Measurements from ENCODE around the gene TSPAN17. TPM values are rescaled to one million over a fixed set of nuclear protein-coding genes. Genes with fewer than 3 reads are reported as not detected.
A peak's percentile ranks its signal among the peaks of the same experiment; 100 is the strongest.

TSPAN17 gene
- polyA plus RNA-seq, 4 donors: 20.7 to 35.2 (median 24.2) TPM

- DNase-seq (no peak), FAIRE-seq (no peak)
- H3K27ac ChIP-seq (ENCODE audit: low read depth in 1 of 3, low read length in 2 of 3): no peak overlapping the region
- H3K9me3 ChIP-seq (ENCODE audit: control insufficient read depth in 2 of 2, insufficient read depth in 1 of 2, low read depth in 1 of 2, low read length in 1 of 2): no peaks in the 10 kb centered on the region
- whole genome bisulfite sequencing, 3 donors: 76 to 85% (median 80%) methylated on average over 4 of the region's 4 CpGs
- H3K4me1 ChIP-seq (ENCODE audit: control insufficient read depth in 3 of 3, insufficient read depth in 2 of 3, low read depth in 1 of 3, low read length in 2 of 3): no peaks in the 10 kb centered on the region
- H3K36me3 ChIP-seq (ENCODE audit: control insufficient read depth in 3 of 3, insufficient read depth in 2 of 3, low read depth in 1 of 3, low read length in 3 of 3): no peaks in the 10 kb centered on the region
- peaks cover 0 to 22% (median 0%) of the 10 kb centered on the region in 3 donors for H3K27me3 ChIP-seq (ENCODE audit: control insufficient read depth in 3 of 3, insufficient read depth in 3 of 3, low read length in 3 of 3)
- no peak overlapping the region for H3K4me3 ChIP-seq (ENCODE audit: low read depth in 1 of 3, low read length in 3 of 3)
Observed at GRCh38 chr5:176640616-176641015, 6.7 kb upstream of the TSPAN17 start.

- 53 to 63% (median 62%) methylated on average over 12 to 15 of the region's 15 CpGs for WGBS, 3 donors
- Histone ChIP-seq H3K36me3 (ENCODE audit: control insufficient read depth in 3 of 3, insufficient read depth in 2 of 3, low read depth in 1 of 3, low read length in 3 of 3) (no peaks in the 10 kb centered on the region), H3K27me3 (ENCODE audit: control insufficient read depth in 3 of 3, insufficient read depth in 3 of 3, low read length in 3 of 3) (peaks cover 0 to 6% (median 0%) of the 10 kb centered on the region in 3 donors), H3K4me3 (ENCODE audit: low read depth in 1 of 3, low read length in 3 of 3) (no peak overlapping the region), H3K4me1 (ENCODE audit: control insufficient read depth in 3 of 3, insufficient read depth in 2 of 3, low read depth in 1 of 3, low read length in 2 of 3) (peaks cover 0 to 5% (median under 1%) of the 10 kb centered on the region in 3 donors), H3K27ac (ENCODE audit: low read depth in 1 of 3, low read length in 2 of 3) (no peak overlapping the region), H3K9me3 (ENCODE audit: control insufficient read depth in 2 of 2, insufficient read depth in 1 of 2, low read depth in 1 of 2, low read length in 1 of 2) (no peaks in the 10 kb centered on the region)
- DNase-seq (no peak), FAIRE-seq (no peak)
Observed at GRCh38 chr5:176642675-176643490, 4.4 kb upstream of the TSPAN17 start.

GRCh38 chr5:176643491-176644219, 3.6 kb upstream of the TSPAN17 start:
- DNase-seq: no peak
- 80 to 85% (median 80%) methylated on average over 11 of the region's 11 CpGs for WGBS, 3 donors
- no peak for FAIRE-seq

GRCh38 chr5:176644294-176644693, 3.0 kb upstream of the TSPAN17 start:
- 71 to 89% (median 82%) methylated on average over 9 of the region's 9 CpGs for WGBS, 3 donors
- FAIRE-seq: no peak
- Histone ChIP-seq H3K4me3 (ENCODE audit: low read depth in 1 of 3, low read length in 3 of 3) (no peak overlapping the region), H3K36me3 (ENCODE audit: control insufficient read depth in 3 of 3, insufficient read depth in 2 of 3, low read depth in 1 of 3, low read length in 3 of 3) (no peaks in the 10 kb centered on the region), H3K27ac (ENCODE audit: low read depth in 1 of 3, low read length in 2 of 3) (no peak overlapping the region), H3K9me3 (ENCODE audit: control insufficient read depth in 2 of 2, insufficient read depth in 1 of 2, low read depth in 1 of 2, low read length in 1 of 2) (no peaks in the 10 kb centered on the region), H3K4me1 (ENCODE audit: control insufficient read depth in 3 of 3, insufficient read depth in 2 of 3, low read depth in 1 of 3, low read length in 2 of 3) (peaks cover 0 to 9% (median 3%) of the 10 kb centered on the region in 3 donors), H3K27me3 (ENCODE audit: control insufficient read depth in 3 of 3, insufficient read depth in 3 of 3, low read length in 3 of 3) (peaks cover 0 to 3% (median 0%) of the 10 kb centered on the region in 3 donors)
- DNase-seq: no peak

More at GRCh38 chr5:176643491-176644219, 3.6 kb upstream of the TSPAN17 start:
- Histone ChIP-seq H3K27ac (ENCODE audit: low read depth in 1 of 3, low read length in 2 of 3) (no peak overlapping the region), H3K27me3 (ENCODE audit: control insufficient read depth in 3 of 3, insufficient read depth in 3 of 3, low read length in 3 of 3) (peaks cover 0 to 3% (median 0%) of the 10 kb centered on the region in 3 donors), H3K4me3 (ENCODE audit: low read depth in 1 of 3, low read length in 3 of 3) (no peak overlapping the region), H3K4me1 (ENCODE audit: control insufficient read depth in 3 of 3, insufficient read depth in 2 of 3, low read depth in 1 of 3, low read length in 2 of 3) (peaks cover 0 to 9% (median 3%) of the 10 kb centered on the region in 3 donors), H3K9me3 (ENCODE audit: control insufficient read depth in 2 of 2, insufficient read depth in 1 of 2, low read depth in 1 of 2, low read length in 1 of 2) (no peaks in the 10 kb centered on the region), H3K36me3 (ENCODE audit: control insufficient read depth in 3 of 3, insufficient read depth in 2 of 3, low read depth in 1 of 3, low read length in 3 of 3) (no peaks in the 10 kb centered on the region)

- H3K27me3 ChIP-seq (ENCODE audit: control insufficient read depth in 3 of 3, insufficient read depth in 3 of 3, low read length in 3 of 3): peaks cover 0 to 3% (median 0%) of the 10 kb centered on the region in 3 donors
- peaks cover 0 to 9% (median 3%) of the 10 kb centered on the region in 3 donors for H3K4me1 ChIP-seq (ENCODE audit: control insufficient read depth in 3 of 3, insufficient read depth in 2 of 3, low read depth in 1 of 3, low read length in 2 of 3)
- no peaks in the 10 kb centered on the region for H3K36me3 ChIP-seq (ENCODE audit: control insufficient read depth in 3 of 3, insufficient read depth in 2 of 3, low read depth in 1 of 3, low read length in 3 of 3)
- no peak overlapping the region for H3K4me3 ChIP-seq (ENCODE audit: low read depth in 1 of 3, low read length in 3 of 3)
- H3K27ac ChIP-seq (ENCODE audit: low read depth in 1 of 3, low read length in 2 of 3): no peak overlapping the region
- no peaks in the 10 kb centered on the region for H3K9me3 ChIP-seq (ENCODE audit: control insufficient read depth in 2 of 2, insufficient read depth in 1 of 2, low read depth in 1 of 2, low read length in 1 of 2)
- FAIRE-seq (no peak), DNase-seq (no peak)
- 91 to 93% (median 92%) methylated on average over 22 of the region's 22 CpGs for WGBS, 3 donors
Observed at GRCh38 chr5:176644878-176645670, 2.2 kb upstream of the TSPAN17 start.

- peaks cover 0 to 3% (median 0%) of the 10 kb centered on the region in 3 donors for H3K27me3 ChIP-seq (ENCODE audit: control insufficient read depth in 3 of 3, insufficient read depth in 3 of 3, low read length in 3 of 3)
- H3K36me3 ChIP-seq (ENCODE audit: control insufficient read depth in 3 of 3, insufficient read depth in 2 of 3, low read depth in 1 of 3, low read length in 3 of 3): no peaks in the 10 kb centered on the region
- H3K9me3 ChIP-seq (ENCODE audit: control insufficient read depth in 2 of 2, insufficient read depth in 1 of 2, low read depth in 1 of 2, low read length in 1 of 2): no peaks in the 10 kb centered on the region
- DNase-seq (no peak), FAIRE-seq (no peak)
- WGBS, 3 donors: 92 to 99% (median 92%) methylated on average over 5 to 7 of the region's 7 CpGs
- peaks cover 0 to 9% (median 3%) of the 10 kb centered on the region in 3 donors for H3K4me1 ChIP-seq (ENCODE audit: control insufficient read depth in 3 of 3, insufficient read depth in 2 of 3, low read depth in 1 of 3, low read length in 2 of 3)
- H3K27ac ChIP-seq (ENCODE audit: low read depth in 1 of 3, low read length in 2 of 3): peak overlapping the region in 1 of 3 donors; percentile 73
- peak overlapping the region in 1 of 3 donors; percentile 43 for H3K4me3 ChIP-seq (ENCODE audit: low read depth in 1 of 3, low read length in 3 of 3)
Observed at GRCh38 chr5:176646049-176646706, 1.1 kb upstream of the TSPAN17 start.

- Histone ChIP-seq H3K4me1 (ENCODE audit: control insufficient read depth in 3 of 3, insufficient read depth in 2 of 3, low read depth in 1 of 3, low read length in 2 of 3) (peaks cover 0 to 9% (median 3%) of the 10 kb centered on the region in 3 donors), H3K27ac (ENCODE audit: low read depth in 1 of 3, low read length in 2 of 3) (peak overlapping the region in 2 of 3 donors; percentile 19 to 73), H3K27me3 (ENCODE audit: control insufficient read depth in 3 of 3, insufficient read depth in 3 of 3, low read length in 3 of 3) (peaks cover 0 to 3% (median 0%) of the 10 kb centered on the region in 3 donors), H3K4me3 (ENCODE audit: low read depth in 1 of 3, low read length in 3 of 3) (peak overlapping the region; percentile 33 to 43 (median 34)), H3K9me3 (ENCODE audit: control insufficient read depth in 2 of 2, insufficient read depth in 1 of 2, low read depth in 1 of 2, low read length in 1 of 2) (no peaks in the 10 kb centered on the region), H3K36me3 (ENCODE audit: control insufficient read depth in 3 of 3, insufficient read depth in 2 of 3, low read depth in 1 of 3, low read length in 3 of 3) (no peaks in the 10 kb centered on the region)
- FAIRE-seq (no peak), DNase-seq (no peak)
- 14 to 16% (median 14%) methylated on average over 11 of the region's 11 CpGs for WGBS, 3 donors
Observed at GRCh38 chr5:176646707-176647029, 616 bp upstream of the TSPAN17 start.

Data from small intestine (tissue), 7 donors.